ENCODE data around the gene PSMD13.
A peak's percentile ranks its signal among the peaks of the same experiment; 100 is the strongest.

The PSMD13 gene

GRCh38 chr11:252666-253065, 15.9 kb downstream of the PSMD13 start:
- no peak for DNase-seq

GRCh38 chr11:253160-253885, 16.5 kb downstream of the PSMD13 start:
- no peak for DNase-seq

GRCh38 chr11:253886-254270, 17.1 kb downstream of the PSMD13 start:
- no peak for DNase-seq

- no peak for DNase-seq
These were observed 18.4 kb downstream of the PSMD13 start for GRCh38 chr11:255176-255575.

- no peak for DNase-seq
These were observed 19.0 kb downstream of the PSMD13 start for GRCh38 chr11:255816-256215.

GRCh38 chr11:256952-257737, 20.4 kb downstream of the PSMD13 start:
- DNase-seq, result no peak

- no peak for DNase-seq
These were observed 21.2 kb downstream of the PSMD13 start for GRCh38 chr11:257766-258493.

- DNase-seq, result no peak
These were observed 22.6 kb downstream of the PSMD13 start for GRCh38 chr11:259413-259812.

GRCh38 chr11:261624-262023, 24.8 kb downstream of the PSMD13 start:
- no peak for DNase-seq

- DNase-seq, result peak; percentile 36
These were observed 30.1 kb downstream of the PSMD13 start for GRCh38 chr11:266676-267439.

GRCh38 chr11:267491-267994, 30.8 kb downstream of the PSMD13 start:
- peak; percentile 47 for DNase-seq

GRCh38 chr11:268716-269145, 32.0 kb downstream of the PSMD13 start:
- DNase-seq, result peak; percentile 45

GRCh38 chr11:269146-269890, 32.5 kb downstream of the PSMD13 start:
- peak; percentile 66 for DNase-seq

GRCh38 chr11:270451-271318, 33.9 kb downstream of the PSMD13 start:
- DNase-seq, result no peak

GRCh38 chr11:271319-271715, 34.5 kb downstream of the PSMD13 start:
- DNase-seq, result no peak

GRCh38 chr11:272195-272930, 35.6 kb downstream of the PSMD13 start:
- DNase-seq, result no peak

GRCh38 chr11:272931-273198, 36.1 kb downstream of the PSMD13 start:
- no peak for DNase-seq

- DNase-seq, result no peak
These were observed 39.4 kb downstream of the PSMD13 start for GRCh38 chr11:276219-276618.

GRCh38 chr11:278001-278951, 41.5 kb downstream of the PSMD13 start, which contains the start of gene NLRP6:
TSS of gene NLRP6 (plus strand) at chr11:278407. CDS start at chr11:278570, 163 bp downstream.
- no peak for DNase-seq
